HG02973 (cell line): ENCODE measurements around the gene MERTK.
"Not testable (repeated sequence)": the region's sequence is repeated elsewhere in the genome, so short reads cannot be mapped to it uniquely, and the experiment has no call there.

Experiments used
- ATAC-seq: cut with Tn5 transposase; IDR thresholded peaks from one replicate; pipeline ENCODE4 v1.9.1; 2021; ENCODE audit warnings: moderate library complexity; ENCODE audit not compliant: unreplicated experiment

The MERTK gene

DNA sequence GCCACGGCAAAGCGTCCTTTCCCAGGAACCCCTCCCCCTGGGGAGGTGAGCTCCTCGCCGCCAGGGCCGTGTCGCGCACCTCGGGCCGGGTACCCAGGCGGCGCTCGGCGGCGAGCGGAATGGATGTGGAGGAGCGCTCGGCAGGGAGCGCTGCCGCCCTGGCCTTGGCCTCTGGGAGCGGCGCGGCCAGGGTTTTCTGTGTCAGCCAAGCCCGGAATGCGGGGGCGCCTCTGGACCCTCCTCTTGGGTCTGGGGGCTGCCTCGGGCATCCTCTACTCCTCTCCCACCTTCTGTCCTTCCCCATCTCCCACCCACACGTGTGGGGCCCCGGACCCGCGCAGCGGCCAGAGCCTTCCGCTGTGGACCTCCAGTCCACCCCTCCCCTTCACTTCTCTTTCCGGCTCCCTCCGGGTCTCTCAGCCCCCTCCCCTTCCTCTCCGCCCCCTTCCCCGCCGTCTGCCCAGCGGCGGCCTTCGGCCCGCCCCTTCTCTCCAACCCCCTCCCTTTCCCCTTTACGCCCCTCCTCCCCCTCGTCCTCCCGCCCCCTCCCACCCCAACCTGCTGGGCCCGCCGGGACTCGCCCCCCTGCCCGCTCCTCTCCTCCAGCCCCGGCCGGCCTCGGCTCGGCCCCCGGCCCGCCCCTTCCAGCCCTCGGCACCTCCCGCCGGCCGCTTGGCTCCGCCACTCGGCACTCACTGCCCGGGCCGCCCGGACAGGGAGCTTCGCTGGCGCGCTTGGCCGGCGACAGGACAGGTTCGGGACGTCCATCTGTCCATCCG, at the start of gene MERTK:
MERTK (plus strand) TSS at position 684 of the 779 bp plus-strand sequence. CDS start 129 bp downstream, outside the sequence.
- no peak for ATAC-seq

DNA sequence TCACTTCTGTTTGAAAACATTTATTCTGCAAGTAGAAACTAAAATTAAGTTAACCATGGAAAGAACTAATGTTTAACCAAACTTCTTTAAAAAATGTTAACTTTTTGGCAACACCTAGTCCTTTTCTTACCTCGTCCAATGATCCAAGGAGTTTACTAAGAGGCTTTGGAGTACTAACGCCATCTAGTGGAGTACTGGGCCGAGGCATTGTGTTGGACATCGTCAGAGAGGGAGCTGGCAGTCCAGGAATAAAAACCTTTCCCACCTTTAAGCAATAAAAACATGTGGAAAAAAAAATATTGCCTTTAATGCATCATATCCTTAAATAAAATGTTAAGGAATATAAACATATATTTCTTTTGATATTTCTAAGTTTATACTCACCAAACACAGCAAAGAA, 47.8 kb upstream of the MERTK start:
- ATAC-seq = not testable (repeated sequence)

DNA sequence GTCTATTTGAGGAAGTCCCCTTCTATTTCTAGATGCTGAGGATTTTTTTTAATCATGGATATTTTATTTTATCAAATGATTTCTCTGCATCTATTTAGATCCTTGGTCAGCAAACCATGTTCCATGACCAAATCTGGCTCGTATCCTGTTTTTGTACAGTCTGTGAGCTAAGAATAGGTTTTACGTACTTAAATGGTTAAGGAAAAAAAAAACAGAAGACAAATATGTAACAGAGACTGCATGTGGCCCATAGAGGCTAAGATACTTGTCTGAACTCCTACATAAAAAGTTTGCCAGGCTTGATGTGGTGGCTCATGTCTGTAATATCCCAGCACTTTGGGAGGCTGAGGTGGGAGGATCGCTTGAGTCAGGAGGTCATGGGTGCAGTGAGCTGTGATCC, 45.9 kb upstream of the MERTK start:
- ATAC-seq = not testable (repeated sequence)

DNA sequence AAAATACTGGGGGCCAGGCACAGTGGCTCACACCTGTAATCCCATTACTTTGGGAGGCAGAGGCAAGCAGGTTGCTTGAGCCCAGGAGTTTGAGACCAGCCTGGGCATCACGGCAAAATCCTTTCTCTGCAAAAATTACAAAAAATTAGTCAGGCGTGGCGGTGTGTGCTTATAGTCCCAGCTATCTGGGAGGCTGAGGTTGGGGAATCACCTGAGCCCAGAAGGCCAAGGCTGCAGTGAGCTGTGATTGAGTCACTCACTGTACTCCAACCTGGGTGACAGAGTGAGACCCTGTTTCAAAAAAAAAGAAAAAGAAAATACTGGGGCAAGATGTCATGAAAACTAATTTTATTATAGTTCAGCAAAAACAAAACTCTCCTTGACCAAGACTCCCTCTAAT, 38.4 kb upstream of the MERTK start:
- ATAC-seq = not testable (repeated sequence)

DNA sequence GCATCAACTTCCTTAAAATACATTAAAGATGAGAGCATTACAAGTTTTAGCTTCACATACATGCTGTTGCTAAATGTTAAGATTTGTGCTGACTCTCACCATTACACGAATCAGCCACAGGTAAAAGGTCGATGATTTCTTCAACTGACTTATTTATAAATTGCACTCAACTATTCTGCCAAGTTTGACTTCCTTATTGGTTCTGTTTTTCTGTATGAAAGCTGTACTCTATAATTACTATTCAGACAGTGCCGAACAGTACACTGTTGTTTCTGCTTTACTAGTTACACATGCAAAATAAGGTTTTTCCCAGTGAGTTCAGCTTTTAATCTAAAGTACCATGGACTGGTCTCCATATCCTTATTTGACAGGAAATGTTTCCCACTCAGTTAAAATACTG, 33.3 kb upstream of the MERTK start:
- ATAC-seq = not testable (repeated sequence)

DNA sequence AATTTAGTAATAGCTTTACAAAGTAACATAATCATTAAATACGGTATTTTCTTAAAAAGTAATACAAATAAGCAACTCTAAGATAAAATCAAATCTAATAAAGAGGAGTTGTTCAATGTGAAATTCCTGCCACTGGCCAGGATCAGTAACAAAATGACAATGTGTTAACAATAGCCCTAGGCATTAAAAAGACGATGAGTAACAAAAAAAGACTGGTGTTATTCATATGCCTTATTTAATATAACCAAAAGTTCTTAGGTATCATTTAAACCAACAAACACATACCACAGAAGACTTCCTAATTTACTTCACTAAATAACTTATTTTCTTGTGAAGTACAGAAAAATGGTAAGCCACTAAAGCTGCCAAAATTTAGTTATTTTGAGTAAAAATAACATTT, 25.6 kb upstream of the MERTK start:
- not testable (repeated sequence) for ATAC-seq

DNA sequence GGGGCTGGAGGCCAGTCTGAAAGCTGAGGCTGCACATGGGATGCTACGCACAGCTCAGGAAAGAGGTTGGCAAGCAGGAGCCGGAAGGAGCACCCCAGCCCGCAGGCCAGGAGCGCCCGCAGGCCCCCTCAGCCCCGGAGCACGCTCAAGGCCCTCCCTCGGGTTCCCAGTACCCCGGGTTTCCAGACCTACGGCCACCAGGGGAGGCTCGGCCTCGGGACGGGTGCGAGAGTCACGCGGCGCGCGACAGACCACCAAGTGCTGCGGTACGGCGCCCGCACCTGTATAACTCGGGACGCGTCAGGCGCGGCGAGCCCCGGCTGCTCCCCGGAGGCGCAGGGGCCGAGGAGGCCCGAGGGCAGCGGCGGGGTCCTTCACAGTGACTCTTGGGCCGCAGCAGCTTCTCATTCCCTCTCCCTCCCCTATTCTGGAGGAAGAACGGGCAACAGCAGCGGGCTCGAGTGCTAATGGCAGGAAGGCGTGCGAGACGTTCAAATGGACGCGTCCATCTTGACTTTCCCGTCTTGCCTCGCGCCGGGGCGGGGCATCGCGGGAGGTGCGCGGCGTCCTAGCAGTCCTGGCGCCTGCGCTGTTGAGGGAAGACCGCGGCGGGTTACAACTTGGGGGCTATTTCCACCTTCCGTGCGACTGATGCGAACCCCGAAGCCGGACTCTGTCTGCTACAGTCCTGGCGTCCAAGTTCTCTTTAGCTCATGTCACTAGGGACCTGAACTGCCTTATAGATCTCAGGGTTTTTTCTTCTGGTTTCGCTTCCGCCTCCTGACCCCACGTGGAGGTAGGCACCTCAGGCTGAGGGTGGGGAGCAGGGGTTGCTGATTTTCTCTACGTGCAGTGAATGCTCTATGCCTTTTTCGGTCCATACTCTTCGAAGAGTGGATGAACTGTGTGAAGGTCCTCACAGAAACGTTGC, 14.5 kb upstream of the MERTK start, which contains the start of gene ANAPC1:
ANAPC1 (minus strand) TSS at position 533 of the 931 bp plus-strand sequence. CDS start 3,368 bp downstream, outside the sequence.
- ATAC-seq = peak; percentile 78

DNA sequence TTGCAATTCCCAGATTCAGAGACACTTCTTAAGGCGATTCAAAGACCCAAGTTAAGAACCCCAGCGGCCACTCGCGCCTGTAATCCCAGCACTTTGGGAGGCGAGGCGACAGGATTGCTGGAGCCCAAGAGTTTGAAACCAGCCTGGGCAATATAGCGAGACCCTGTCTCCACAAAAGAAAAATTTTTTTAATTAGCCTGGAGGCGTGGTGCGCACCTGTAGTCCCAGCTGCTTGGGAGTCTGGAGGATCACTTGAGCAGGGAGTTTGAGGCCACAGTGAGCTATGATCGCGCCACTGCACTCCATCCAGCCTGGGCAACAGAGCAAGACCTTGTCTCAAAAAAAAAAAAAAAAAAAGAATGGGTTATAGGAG, 13.8 kb upstream of the MERTK start:
- ATAC-seq = no peak

DNA sequence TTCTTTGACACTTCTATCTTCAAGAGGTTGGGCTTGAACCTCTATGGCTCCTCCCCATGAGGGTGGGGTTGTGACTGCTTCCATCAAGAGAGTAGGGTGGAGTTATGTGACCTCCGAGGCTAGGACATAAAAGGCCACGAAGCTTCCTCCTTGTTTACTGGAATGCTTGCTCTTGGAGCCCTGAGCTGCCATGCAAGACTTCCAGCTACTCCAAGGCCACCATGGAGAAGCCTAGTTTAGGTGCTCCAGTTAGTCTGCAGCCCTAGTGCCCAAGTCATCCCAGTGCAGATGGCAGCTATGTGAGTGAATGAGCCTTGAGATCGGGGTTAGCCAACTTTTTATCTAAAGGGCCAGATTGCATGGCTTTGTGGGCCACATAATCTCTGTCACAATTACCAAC, 2.4 kb upstream of the MERTK start:
- ATAC-seq = no peak

DNA sequence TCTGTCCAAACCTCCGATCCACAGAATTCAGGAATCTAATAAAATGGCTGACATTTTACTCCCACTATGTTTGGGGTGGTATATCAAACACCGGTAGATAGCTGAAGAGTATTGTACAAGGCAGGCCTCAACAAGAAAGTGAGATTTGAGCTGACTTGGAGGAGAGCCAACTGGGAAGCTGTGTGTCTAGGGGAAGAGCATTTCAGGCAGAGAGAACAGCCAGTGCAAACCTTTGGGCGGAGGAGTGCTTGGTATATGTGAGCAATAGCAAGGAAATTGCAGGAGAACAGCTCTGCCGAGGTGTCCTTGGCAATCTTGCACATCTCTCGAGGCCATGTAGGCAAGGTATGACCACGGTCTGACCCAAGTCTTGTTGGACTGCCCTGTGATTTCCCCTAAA, 1.8 kb upstream of the MERTK start:
- ATAC-seq = no peak

DNA sequence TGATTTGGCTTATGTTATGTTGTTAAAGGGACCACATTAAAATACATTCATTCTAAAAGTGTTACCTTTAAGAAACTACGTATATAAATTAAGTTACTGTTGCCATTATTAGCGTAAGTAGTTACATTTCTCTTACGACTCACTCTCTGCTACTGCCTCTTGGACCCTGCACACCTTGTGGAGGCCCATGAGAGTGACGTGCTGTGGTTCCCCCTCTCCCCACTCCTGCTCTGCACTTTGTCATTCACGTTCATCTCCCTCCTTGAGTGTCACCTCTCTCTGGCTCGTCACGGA, 830 bp upstream of the MERTK start:
- no peak for ATAC-seq

DNA sequence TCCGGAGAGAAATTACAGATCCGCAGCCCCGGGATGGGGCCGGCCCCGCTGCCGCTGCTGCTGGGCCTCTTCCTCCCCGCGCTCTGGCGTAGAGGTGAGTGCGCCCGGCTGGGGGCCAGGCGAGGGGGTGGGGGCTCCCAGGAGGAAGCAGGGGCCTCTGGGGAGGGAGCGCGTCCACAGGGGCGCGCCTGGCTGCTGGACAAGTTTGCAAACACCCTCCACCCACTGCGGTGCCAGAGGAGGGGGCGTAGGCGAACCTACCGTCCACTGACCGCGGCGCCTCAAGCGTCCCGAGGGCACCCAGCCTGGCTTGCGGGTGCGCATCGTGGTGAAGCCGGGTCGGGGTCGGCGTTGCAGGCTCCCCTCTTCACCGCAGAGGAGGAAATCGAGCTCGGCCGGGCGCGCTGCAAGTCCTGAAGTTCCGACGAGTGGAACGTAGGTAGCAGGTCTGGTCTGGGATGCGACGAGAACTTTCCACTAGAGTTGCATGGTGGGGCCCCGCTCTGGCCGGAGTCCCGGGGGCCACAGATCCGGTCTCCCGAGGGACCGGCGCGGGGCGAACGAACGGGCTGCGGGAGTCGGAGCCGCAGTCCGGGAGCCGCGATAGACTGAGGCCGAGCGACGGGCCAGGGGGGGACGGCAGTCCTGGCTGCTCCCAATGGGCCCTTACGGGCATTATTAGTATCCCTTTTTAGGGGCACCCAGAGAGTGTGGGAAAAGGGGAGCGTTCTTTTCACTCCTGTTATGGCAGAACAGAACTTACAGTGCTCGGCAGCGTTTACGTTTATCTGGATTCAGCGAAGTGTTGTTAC, 502 bp downstream of the MERTK start:
- ATAC-seq = no peak

DNA sequence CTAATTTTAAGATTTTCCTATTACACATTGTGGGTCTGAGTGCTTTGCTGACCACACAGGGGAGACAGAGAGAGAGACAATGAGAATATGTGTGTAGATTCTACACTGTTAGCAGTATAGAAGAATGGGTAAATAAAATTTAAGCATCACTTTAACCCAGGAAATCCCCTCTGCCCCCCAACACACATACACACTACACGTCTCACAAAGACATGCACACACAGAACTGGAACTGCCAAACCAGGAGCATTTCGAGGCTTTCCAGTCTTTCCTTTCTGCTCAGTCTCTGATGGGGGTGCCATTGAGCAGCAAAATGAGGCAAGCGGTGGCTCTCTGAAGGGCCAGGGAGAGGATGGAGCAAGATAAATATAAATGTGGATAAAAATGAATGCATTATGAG, 2.5 kb downstream of the MERTK start:
- no peak for ATAC-seq

DNA sequence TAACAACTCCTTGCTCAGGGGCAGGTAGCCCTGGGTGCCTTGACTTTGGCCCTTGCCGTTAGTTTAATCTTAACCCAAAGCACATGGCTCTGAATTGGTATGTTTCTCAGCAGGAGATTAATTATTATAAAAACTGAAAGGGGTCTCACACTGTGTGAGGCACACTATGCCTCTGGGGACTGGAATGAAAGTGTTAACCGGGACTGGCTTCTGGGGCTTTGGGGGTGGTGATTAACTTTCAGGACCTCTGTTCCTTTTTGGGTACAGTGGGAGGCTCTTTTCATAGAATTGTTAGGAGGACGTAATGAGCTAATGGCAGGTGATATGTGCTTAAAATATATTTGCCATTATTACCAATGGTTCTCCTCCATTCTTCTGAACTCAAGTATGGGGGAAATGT, 5.1 kb downstream of the MERTK start:
- no peak for ATAC-seq

DNA sequence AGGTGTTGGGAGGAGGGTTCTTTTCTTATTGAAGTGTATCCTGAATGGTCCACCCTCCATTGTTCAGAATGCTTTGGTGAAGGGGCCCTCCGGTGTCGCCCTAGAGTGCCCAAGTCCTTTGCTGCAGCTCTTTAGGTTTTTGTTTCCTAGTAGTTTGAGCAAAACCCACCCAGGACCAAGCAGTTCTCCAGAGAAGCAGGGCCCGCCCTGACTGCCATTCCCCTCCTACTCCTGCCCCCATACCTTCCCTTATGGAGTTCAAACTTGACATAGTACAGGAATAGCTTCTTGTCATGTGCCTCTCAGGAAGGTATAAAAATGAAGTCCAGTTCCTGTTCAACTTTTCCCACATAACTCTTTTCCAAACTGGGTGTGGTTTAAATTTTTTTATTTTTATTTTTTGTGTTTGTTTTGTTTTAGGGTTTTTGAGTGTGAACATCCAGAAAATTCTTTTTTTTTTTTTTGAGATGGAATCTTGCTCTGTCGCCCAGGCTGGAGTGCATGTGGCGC, 5.6 kb downstream of the MERTK start:
- no peak for ATAC-seq

DNA sequence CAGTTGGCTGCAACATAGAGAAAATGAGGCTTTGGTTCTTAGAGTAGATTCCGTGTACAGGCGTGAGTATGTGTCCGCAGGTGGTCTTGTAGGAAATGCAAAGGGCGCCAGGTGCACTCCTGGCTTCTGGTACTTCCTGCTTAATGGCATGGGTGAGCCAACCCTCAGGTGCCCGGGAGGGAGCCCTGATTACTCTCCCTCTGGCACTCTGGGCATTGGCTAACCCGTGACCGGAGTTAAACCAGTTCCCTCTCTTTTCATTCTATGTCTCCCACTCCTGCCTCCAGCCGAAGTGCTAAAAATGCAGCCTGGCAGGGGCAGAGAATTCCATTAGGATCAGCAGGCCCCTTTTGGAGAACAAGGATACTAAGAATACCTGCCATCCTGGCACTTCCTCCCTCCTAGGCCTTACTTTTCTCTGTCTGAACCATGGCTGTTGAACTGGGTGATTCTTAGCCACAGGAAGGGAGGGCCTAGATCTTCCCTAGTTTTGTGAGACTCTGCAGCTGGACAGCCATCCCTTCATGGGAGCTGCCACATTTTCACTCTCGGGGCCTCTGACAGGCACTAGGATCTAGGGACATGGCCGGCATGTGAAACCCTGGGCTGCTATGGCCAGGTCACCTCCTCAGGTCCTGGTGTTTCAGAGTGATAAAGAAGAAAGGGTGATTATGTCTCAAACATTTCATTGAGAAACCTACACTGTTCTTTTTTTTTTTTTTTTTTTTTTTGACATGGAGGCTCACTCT, 6.5 kb downstream of the MERTK start:
- ATAC-seq = no peak

DNA sequence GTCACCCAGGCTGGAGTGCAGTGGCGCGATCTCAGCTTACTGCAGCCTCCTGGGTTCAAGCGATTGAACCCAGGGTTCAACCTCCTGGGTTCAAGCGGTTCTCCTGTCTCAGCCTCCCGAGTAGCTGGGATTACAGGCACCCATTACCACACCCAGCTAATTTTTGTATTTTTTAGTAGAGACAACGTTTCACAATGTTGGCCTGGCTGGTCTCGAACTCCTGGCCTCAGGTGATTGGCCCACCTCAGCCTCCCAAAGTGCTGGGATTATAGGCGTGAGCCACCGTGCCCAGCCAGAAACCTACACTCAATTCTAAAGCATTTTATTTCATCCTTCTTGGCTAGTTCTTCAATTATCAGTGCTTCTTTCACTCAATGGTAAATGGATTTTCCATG, 7.1 kb downstream of the MERTK start:
- ATAC-seq = not testable (repeated sequence)

DNA sequence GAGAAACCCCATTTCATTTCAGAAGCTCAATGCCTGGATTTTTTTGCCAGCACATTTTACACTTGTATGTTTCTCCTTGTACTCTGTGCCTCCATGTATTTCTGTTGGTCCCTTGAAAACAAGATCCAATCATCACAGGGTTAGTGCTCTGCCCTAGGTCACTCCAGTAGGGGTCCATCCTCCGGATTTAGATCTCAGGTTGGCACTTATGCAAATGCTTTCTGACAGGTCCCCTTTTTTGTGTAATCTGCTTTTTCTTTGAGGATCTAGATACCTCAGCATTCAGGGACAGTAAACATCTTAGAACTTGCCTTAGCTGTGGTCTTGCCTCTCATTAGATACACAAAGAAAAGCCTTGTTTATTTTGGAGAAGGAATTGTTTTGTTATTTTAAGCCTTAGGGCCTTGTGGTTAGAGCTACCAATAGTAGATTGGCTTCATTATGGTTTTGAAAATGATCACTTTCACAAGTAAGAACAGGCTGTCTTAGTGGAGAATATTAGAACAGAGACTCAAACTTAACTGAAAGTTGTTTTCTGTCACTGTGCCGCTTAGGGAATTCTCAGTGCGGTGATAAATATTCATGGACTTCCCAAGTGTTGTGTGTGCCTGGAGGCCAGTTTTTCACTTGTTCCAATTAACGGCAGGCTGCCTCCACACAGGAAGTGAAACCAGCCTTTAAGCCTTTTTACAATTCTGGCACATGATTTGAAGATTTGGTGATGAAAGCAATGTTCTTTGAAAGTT, 7.8 kb downstream of the MERTK start:
- no peak for ATAC-seq

DNA sequence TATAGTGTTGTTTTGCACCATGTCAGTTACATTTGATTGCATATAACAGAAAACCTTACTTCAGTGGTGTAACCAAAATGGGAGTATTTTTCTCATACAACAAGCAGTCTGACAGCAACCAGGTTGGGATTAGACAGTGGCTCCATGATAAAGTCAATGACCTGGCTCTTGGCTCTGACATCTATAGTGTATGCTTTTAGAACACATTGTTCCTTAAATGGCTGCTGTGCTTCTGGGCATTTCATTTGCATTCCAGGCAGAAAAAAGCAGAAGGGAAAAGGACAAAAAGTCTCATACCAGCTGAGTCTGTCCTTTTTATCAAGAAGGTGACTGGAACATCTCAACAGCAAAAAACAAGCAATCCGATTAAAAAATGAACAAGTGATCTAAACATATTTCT, 10.2 kb downstream of the MERTK start:
- no peak for ATAC-seq

DNA sequence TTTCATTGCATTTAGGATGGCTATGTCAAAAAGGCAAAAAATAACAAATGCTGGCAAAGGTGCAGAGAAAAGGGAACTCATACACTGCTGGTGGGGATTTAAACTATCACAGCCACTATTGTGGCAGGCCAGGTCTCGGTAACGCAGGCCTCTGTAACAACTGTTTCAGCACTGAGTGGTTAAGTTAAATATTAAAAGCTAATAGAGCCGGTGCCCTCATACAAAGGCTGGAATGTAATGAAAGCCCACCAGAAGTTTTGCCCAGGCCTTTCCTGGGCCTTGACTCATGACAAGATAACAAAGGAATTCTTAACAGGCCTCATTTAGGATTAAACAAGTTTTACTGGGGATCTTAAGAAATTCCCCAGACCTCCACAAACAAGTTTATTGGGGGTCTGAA, 10.7 kb downstream of the MERTK start:
- no peak for ATAC-seq
